GM23248 (cell line): ENCODE measurements around the gene MOB1A.

Source experiments
- EZH2 ChIP-seq: fragments of 200-600 bp; sonication (generic); IDR thresholded peaks from 2 replicates; pipeline ENCODE4 v1.6.1; 2018; ENCODE audit warnings: antibody characterized with exemption, mild to moderate bottlenecking; ENCODE audit not compliant: insufficient read depth, poor library complexity, severe bottlenecking
- EZH2phosphoT487 ChIP-seq: fragments of 200-600 bp; sonication (generic); IDR thresholded peaks from 2 replicates; pipeline ENCODE4 v1.6.1; 2018; ENCODE audit warnings: antibody characterized with exemption, moderate library complexity, mild to moderate bottlenecking, low read depth; ENCODE audit not compliant: insufficient read depth

GRCh38 chr2:74191596-74192380, 13.1 kb upstream of the MOB1A start:
- TF ChIP-seq EZH2 (no peak), EZH2phosphoT487 (no peak)
